SKM-1 (cell line): Measurements from ENCODE around the gene SETD1B.

Experiments used
- DNase-seq: peaks from one replicate; lab custom pipeline; 2025; ENCODE audit not compliant: unreplicated experiment; lab: John Stamatoyannopoulos, UW

SETD1B gene

DNA sequence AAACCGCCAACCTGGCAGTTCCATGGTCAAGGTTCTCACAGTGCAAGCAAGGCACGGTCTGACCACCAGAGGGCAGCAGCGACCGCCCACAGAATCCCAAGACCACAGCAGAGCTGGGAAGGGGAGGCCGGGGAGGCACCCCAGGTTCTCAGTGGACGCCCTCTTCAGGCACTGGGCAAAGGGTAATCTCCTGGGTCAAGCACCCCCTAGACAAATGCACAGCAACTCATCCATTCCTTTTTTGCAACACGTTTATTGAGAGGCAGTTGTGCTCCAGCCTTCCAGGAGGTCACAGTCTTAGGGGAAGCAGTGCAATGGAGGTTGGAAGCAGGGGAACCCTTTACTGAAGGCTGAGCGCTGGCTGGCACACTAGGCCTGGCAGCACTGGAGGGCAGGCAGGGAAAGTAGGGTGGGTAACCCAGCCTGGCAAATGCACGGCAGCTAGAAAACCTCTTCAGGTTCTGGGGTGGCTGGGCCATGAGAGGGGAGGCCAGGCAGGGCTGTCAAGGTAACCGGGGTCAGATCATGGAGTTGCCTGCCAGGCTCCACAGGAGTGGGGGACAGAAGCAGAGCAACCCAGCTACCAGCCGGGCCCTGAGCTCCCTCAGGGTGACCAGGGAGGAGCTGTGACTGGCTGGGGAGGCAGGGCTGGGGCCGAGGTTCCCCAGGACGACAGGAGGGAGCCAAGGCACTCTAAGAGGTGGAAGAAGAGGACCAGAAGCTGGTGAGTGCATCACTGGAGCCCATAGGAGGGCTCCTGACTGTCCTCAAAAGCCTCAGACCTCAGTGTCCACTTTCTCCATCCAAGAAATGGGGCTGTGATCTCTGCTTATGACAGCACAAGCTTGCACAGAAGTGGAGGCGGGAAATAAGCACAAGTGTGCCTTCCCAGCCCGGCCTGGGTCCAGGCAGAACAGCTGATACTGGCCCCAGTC is 8.5 kb upstream of the SETD1B start:
- no peak for DNase-seq

DNA sequence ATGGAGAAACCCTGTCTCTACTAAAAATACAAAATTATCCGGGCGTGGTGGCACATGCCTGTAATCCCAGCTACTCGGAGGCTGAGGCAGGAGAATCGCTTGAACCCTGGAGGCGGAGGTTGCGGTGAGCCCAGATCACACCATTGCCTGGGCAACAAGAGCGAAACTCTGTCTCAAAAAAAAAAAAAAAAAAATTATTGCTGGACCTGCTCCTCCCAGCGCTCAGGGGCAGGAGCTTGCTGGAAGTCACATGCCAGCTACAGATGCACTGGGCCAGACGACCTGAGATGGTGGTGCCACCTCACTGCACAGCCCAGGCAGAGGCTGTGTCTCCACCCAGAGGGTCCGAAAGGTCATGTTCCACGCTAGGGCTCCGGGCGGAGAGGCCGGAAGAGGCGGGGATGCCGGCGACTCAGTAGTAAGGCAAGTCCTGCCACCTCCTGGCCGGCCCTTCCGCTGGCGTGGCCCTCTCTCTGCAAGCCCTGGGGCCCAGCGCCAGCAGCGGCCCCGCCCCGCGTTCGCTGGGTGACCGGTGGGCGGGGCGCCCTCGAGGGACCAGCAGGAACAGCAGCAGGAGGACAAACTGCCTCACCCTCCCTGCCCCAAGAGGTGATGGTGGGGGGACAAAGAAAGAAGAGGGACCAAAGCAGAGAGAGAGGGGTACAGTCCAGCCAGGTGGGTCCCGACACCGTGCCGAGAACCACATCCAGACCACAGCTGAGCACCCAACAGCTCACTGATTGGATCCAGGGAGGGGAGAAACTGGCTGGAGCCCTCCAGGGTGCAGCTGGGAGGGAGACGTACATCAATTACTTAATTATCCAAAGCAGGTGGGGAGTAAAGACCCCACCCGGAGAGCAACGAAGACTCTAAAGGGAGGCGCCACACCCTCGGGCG is 6.7 kb upstream of the SETD1B start:
- DNase-seq: no peak

DNA sequence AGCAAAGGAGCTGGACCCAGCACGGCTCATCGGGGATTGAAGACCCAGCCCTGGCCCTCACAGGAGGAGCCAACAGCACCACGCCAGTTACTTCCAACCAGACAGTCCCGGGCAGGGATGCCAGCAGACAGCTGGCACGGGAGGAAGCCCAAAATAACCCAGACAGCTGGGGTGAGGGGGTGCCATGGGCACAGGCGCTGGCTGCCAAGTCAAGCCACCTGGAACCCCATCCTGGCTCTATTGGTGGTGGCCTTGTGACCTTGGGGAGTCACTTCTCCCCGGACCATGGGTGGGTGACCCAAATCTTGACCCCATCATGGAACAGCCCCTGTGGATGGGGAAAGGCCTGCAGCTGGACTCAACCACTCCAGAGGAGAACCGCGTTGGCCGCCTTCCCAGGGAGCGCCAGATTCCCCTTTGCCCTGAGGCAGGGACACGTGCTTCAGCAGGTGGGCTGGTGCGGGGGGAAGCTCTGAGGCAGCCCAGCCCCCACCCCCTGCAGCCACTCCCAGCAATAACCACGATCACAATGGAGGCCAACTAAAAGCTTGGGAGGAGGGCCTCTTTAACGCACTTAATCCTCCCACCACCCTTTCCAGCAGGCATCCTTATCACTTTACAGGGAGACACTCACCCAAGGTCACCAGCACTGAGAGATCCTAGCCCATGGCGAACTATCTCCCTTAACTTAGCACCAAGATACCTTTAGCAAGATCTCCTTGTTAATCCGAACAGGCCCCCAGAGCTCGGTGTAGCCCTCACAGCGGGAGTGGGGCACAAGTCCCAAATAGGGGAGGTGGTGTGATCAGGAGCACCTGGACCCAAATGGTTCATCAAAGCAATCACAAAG is 5.6 kb upstream of the SETD1B start:
- DNase-seq: no peak

DNA sequence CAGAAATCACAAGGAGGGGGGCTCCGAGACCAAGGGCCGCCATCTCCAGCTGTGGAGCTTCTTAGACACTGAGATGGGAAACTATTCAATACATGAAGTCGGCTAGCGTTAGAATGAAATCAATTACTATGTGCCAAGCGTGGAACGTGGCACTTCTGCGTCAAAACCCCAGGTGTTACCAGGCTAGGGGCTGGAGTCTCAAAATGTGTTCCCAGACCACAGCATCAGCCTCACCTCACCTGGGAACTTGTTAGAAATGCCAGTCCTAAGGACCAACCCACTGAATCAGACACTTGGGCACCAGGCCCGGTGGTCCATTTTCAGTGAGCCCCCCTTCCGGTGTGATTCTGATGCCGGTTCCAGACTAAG is 5.0 kb upstream of the SETD1B start:
- no peak for DNase-seq

DNA sequence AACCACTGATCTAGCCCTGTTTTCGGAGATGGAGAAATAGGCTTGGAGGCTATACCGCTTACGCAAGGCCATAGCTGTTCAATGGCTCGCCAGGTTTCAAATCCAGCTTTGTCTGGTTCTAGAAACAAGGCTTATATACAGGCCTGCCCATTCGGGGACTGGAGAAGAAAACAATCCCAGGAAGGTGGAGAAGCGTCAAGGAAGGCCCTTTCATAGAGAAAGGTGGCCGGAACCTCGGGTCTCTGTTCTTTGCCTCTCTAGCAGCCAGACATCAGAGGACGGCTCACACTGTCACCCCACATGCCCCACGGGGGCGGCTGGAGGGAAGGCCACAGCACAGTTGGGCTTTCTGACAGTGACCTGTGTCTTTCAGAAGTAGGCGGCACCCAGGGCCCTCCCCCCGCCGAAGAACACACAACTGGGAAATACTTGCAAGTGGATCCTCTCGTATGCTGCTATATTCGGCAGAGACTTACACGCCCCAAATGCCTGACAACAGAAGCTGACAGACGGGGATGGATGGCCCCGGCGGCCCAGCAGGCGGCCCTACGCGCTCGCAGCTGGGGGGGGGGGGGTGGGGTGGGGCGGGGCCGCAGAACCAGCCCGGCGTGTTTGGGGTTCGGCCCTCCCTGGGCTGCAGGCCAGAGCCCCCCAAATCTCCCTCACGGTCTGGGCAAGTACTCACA is 4.5 kb upstream of the SETD1B start:
- no peak for DNase-seq

DNA sequence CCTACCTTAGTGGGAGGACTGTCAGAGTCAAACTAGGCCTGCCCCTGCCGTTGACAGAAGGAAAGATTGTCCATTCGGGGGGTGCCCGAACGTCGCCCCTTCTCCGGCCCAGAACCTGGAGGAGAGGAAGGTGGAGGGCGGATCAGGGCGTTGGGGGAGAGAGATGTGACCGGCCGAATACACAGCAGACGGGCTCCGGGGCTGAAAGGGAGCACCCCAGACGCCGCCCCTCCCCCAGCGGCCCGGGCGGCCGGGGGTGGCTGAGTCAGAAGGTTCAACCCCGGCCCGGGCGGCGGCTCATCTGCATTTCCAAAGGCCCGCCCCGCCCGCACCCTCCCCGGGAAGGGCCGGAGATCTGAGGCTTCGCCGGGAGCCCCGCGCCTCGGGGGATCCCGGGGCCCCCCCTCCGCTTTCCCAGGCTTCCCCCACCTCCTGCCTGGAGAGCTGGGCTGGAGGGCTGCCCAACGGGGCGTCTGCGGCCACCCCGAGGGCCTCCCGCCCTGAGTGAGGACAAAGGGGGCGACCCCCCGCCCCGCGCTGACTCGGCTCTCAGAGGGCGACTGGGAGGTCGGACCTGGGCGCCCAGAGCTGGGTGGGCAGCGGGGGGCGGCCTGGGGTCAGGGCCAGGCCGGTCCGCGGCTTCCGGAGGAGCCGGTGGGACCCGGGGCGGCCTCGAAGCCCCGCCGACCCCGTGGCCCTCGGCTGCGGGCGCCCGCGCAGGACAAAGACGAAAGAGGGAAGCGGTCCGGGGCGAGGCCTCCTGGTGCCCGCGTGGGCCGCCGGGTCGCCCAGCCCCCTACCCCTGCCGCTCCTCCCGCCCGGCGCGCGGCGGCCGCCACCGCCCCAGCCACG is 3.7 kb upstream of the SETD1B start:
- DNase-seq: no peak

DNA sequence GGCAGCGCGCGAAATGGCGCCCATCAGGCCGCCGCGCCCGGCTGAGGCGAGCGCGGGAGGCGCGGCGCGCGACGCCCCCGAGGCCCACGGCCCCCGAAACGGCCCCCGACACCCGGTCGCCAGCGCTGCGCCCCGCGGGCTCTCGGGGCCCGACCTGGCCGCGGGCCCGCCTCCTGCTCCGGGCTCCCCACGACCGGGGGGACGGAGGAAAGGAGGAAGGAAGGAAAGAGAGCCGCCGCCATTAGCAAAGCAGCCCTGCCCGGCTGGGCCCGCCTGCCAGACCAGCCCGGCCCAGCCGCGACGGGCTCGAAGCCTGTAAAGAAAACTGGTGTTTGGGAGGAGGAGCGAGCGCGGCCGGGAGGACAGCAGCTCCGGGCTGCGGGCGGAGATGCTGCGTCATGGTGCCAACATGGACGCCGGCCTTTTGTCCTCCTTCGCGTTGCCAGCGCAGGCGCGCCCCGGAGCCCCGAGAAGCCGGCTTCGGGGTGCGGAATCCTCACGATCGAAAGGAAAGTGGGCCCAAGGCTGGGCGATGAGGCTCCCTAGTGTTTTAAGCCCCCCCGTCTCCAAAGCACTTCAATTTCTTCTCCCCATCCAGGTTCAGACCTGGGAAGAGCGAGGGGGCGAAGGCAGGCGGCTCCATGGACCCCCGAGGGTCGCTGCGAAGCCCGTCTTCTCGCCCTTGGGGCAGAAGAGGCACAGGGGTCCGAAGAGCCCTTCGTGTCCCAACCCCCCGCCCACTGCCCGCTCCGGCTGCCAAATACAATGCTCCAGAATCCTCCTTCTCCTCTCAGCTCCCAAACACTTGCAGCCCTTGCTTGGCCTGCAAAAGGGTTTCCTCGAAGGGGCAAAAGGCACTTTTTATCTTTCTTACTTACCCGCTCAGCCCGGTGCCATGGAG is 2.9 kb upstream of the SETD1B start:
- DNase-seq: no peak

DNA sequence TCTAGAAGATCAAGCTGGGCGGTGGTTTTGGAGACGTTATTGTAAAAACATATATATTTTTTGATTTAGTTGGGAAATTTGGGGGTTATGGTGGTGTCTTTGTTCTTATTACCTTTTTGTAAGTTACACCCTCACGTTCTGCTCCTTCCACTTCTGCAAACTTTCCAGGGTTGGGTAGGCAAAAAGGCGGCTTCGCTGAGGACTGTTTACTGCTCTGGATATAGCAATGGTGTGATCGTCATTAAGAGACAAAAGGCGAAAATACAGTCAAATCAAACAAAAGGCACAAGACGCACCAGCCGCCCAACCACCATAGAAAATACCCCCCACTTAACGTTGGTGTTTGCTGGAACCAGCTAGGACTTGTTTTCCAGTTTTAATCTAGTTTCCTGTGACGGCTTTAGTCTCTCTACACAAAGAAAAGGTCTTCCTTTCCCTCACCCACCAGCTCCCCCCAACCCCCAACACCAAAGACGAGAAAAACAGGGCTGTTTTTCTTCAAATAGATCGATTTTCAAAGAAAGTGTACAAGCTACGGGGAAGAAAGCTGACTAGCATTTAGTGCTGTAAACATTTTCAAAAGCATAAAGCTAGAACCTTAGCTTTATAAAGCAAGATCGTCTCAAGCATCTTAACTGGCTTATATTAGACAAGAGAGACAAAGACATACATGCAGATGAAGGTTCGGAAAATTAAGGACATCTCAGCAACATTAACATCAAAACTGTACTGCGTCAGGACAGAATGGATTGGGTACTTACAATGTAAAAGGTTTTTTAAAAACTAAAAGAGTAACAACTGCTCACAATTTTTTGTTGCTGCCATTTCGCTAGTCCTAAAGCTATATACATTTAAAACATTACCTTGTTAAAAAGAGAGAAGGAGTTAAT is 2.0 kb upstream of the SETD1B start:
- no peak for DNase-seq

DNA sequence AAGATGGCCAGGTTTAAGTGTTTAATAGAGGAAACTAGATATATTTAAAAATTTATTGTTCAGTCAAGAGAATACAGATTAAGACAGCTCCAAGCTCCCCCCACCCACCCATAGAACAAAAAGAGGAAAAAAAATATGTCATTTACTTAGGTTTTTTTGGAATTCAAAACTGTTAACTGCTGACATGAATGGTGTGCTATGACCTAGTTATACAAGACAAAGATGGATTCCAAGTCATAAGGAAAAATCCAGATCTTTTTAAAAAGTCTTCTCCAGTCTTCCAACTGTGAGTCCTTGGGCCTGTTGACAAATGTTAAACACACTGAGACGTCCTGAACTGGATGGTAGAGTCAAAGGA is 1.3 kb upstream of the SETD1B start:
- no peak for DNase-seq

DNA sequence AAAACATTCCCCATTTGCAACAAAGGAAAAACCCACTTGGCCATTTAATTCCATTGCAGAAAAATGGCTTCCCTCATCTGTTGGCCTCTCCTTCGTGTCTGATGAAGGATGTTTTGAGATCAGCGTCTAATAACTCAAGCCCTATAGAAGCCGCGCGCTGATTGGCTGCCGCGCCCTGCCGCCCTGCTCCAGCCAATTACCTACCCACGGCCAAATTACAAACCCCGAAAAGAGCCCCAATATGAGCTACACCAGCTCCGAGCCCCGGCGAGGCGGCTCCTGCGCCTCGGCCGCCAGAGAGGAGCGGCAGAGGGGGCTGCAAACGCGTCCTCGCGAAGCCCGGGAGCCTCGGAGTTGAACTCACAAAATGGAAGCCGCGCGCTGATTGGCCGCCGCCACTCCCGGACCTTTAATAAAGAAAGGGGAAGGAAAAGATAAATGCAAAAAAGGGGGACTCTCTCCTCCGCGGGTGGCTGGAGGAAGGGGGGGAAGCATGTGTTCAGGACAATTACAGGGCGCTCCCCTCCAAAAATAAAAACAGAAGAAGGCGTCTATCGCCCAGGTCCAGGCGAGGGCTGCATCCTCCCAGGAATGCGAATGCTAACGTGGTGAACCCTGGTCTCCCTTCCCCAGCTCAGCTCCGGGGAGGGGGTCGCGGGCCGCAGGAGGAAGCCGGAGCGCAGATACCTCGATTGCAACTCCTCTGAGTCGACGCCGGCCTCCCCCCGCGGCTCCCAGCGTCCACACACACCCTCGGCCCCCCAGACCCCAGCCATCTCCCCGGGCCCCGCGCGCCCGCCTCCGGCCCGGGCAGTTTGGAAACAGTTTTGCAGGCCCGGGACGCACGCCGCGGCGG is 738 bp upstream of the SETD1B start:
- peak; percentile 51 for DNase-seq

DNA sequence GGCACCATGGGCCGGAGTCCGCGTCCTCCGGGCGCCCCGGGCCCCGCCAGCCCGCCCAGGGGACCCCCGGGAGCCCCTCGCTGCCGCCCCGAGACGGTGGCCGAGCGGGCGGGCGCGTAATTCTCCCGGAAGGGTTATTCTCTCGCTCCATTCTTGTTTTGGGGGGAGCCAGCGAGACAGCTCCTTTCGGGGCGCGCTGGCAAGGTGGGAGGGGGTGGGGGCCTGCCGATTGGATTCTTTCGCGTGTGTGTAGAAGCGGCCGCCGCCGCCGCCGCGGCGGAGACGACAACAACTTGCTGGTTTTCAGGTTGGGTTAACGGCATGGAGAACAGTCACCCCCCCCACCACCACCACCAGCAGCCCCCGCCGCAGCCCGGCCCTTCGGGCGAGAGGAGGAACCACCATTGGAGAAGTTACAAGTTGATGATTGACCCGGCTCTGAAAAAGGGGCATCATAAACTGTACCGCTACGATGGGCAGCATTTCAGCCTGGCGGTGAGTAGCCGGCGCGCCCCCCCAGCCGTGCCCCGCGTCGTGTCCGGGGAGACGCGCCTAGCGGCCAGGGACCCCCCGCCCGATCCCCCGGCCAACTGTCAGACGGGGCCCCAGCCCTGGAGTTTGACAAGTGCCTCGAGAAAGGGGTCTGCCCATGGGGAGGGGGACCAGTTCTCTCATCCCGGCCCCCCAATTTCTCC is 755 bp downstream of the SETD1B start:
- no peak for DNase-seq

DNA sequence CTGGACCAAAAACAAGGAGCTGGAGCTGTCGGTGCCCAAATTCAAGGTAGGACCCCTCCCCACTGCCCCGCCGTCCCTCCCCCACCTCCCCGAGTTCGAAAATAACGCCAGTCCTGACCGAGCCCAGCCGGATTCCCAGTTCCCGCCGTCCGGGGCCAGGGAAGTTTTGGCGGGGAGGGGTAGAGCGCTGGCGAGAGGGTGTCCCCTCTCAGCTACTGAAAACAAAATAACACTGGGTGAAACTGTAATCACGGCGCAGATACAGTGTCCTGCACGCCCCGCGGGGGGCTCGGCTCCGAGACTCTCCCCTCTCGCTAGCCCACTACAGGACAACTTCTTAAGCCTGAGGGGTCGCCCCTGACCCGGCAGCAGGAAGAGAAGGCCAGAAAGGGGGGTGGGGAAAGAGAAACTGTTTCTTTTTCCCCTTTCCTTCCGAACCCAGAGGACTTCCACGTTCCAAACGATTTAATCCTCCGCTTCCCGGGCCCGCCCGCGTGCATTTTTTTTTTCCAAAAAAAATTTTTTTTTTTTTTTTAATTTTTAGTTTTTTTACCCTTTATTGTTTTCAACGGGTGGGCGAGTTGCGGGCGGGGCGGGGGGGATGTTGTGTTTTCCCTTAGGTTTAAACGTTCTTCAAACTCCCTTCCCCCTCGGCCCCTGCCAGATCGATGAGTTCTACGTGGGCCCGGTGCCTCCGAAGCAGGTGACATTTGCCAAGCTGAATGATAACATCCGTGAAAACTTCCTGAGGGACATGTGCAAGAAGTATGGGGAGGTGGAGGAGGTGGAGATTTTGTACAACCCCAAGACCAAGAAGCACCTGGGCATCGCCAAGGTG is 1.6 kb downstream of the SETD1B start:
- DNase-seq: no peak

DNA sequence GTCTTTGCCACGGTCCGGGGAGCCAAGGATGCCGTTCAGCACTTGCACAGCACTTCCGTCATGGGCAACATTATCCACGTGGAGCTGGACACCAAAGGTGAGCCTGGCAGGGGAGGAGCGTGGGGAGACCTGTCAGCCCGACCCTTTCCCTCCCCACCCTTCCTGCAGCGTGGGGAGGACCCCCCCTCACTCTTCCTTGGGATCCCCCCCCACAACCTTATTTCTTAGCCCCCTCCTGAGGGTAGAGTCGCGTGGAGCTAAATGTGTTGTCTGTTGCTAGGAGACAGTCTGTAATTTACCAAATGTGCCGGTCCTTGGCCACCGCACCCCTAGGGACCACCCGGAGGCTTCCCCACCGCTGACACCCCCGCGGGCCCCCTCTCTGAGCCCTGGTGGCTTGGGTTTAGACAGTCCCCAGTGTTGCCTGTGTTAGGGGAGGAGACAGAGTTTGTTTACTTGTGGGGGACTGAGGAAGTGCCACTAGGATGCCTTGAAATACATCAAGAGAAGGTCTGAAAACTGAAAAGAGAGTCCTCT is 2.3 kb downstream of the SETD1B start:
- DNase-seq: no peak

DNA sequence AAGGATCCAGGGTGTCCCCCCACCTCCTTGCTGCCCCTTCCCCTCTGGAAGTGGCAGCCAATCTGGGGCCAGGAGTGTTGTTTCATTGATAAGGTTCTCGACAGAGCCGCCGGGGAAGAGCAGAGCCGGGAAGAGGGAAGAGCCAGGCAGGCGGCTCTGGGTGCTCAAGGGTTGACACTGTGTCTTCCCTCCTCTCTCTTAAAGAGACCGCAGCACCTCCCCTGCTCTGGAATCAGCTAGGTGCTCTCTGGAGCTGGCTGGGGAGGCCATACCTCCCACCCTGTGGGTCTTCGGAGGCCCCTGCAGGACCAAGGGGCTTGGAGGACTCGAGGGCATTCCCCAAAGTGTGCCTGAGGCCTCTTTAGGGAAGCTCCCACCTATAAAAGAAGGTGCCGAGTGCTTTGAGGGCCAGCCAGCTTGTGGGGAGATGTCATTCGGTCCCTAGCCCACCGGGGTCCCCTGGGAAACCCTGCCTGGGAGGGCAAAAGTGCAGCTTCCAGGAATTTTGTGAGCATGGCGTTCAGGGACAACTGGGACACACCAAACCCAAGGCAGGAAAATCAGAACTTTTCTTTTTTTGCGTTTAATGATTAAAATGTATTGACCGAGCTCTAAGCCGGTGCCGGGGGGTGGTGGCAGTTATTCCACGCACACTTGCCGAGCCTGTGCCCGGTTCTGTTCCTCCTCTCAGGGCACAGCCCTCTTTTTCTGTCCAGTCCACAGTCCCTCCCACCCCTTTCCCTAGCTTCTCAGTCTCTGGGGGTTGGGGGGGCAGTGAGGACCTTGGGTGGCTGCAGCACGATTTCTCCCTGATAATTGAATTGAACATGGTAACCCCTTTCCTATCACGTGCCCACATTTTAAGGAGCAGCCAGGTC is 3.0 kb downstream of the SETD1B start:
- no peak for DNase-seq
